PC-9 (cell line): Measurements from ENCODE around the gene CUL1.

ENCODE experiments used
- EZH2 ChIP-seq: fragments of 200-600 bp; sonication (generic); IDR thresholded peaks from 2 replicates; pipeline ENCODE4 v1.8.0; 2017; ENCODE audit warnings: antibody characterized with exemption, low read depth
- TF ChIP-seq, protein P1 (sequence below): fragments of 200-600 bp; sonication (generic); conservative IDR thresholded peaks from 2 replicates; pipeline ENCODE4 v1.6.1; 2017; ENCODE audit warnings: mixed run types, antibody characterized with exemption, mild to moderate bottlenecking, moderate library complexity

DNA sequence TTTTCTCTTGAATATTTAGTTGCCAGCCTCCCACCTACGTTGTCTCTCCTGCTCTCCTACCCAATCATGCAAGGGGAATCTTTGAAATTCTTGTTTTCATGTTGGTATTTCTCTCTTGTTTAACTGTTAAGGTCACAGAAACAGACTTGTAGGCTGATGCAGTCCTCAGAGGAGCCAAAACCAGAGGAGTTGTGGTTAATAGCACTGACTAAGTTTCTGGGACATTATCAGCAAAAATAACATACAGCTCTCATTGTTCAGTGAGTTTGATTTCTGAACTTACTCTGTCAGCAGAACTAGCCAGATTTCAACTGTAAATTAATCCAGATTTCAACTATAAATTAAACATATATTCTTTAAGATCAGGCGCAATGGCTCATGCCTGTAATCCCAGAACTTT, 11.1 kb upstream of the CUL1 start:
- TF ChIP-seq, protein P1, sequence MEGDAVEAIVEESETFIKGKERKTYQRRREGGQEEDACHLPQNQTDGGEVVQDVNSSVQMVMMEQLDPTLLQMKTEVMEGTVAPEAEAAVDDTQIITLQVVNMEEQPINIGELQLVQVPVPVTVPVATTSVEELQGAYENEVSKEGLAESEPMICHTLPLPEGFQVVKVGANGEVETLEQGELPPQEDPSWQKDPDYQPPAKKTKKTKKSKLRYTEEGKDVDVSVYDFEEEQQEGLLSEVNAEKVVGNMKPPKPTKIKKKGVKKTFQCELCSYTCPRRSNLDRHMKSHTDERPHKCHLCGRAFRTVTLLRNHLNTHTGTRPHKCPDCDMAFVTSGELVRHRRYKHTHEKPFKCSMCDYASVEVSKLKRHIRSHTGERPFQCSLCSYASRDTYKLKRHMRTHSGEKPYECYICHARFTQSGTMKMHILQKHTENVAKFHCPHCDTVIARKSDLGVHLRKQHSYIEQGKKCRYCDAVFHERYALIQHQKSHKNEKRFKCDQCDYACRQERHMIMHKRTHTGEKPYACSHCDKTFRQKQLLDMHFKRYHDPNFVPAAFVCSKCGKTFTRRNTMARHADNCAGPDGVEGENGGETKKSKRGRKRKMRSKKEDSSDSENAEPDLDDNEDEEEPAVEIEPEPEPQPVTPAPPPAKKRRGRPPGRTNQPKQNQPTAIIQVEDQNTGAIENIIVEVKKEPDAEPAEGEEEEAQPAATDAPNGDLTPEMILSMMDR: no peak
- TF ChIP-seq EZH2: no peak
